NCI-H1417 treated with DMSO at 0.1 percent for 48 hours (cell line): ENCODE results near the gene MRPL10.

Experiments used
- DNase-seq: peaks from one replicate; lab custom pipeline; 2025; lab: John Stamatoyannopoulos, UW

MRPL10 gene

DNA sequence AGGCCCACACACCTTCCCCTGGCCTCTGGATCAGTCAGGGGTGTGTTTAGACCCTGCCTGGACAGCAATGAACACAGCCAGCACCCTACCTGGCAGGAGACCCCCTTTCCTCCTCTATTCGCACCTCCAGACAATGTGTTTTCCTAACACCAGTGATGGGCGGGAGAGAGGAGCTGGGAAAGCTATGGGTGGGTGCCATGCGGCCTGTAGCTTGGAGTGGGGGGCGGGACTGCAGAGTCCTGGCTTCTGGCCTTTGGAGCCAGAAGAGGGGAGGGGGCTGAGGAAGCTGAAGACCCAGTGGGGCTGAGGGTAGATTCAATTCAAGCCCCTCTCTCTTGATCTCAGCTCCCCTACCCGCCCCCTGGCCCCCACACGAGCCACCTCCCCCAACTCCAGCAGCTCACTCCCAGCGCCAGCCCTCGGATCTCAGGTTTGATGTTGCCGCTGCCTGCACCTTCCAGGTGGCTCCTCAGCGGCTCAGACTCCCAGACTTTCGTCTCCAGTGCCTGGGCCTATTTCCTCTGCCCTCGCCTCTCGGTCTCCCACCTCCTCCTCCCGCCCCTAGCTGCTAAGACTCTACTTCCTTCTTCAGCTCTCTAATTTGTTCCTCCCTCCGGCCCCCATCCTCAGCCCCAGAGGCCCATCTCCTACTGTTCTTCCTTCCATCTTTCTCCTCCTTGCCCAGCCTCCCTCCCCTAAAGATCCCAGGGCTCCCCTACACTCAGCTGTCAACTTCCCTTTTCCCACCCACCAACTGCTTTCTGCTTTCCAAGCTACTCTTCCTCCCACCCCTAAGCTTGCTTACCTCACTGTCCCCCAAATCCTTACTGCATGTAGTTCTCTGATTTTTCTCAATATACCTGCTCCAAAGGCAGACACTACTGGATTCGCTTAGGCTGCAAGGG, 26.5 kb upstream of the MRPL10 start:
- DNase-seq: no peak

DNA sequence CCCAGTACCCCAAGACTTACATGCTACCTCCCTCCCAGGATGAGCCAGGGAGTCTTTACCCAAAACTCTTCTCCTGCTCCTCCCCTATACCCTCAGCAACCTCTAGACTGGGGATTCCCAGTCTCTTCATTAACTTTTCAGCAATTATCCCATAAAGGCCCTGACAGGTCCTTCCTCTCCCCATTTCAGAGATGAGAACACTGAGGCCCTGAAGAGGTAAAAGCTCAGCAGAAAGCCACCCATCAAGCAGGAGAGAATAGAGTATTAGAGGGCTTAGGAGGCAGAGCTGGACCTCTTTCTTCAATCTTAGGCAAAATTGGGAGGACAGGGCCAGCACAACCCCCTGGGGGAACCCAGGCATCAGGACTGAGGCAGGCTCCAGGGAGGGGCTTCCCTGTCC, 25.5 kb upstream of the MRPL10 start:
- no peak for DNase-seq

DNA sequence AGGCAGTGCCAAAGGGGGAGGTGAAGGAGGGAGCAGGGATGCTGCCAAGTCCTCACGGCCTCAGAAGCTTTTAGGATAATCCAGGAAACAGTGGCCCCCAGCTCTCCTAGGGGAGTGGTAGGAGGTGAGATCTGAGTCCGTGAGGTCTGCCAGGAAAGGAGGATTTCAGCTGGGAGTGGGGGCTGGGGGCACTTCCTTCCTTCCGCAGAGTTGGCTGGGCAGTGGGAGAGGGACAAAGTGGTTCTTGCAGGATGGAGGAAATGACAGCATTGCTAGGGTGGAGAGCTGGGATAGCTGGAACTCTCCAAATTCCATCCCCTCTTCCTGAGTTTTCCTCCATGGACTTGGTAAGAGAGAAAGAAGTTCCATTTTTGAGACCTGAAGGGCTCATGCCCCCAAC, 24.4 kb upstream of the MRPL10 start:
- no peak for DNase-seq

DNA sequence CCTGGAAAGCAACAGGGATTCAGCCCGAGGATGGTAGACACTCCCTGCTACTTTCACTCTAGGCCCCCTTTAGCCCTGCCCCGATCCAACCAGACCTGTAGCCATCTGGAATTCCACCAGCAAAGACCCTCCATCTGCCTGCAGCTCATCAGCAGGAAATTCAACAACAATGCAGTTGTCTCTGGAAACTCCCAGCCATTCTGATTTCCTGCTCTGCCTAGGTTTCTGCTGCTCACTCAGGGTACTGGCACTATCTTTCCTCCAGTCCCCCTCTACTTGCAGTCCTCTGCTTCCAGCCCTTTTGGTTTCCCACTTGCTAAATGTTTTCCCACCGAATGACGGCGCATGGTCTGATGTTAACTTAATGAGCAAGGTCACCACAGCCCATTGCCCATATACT, 22.3 kb upstream of the MRPL10 start:
- no peak for DNase-seq

DNA sequence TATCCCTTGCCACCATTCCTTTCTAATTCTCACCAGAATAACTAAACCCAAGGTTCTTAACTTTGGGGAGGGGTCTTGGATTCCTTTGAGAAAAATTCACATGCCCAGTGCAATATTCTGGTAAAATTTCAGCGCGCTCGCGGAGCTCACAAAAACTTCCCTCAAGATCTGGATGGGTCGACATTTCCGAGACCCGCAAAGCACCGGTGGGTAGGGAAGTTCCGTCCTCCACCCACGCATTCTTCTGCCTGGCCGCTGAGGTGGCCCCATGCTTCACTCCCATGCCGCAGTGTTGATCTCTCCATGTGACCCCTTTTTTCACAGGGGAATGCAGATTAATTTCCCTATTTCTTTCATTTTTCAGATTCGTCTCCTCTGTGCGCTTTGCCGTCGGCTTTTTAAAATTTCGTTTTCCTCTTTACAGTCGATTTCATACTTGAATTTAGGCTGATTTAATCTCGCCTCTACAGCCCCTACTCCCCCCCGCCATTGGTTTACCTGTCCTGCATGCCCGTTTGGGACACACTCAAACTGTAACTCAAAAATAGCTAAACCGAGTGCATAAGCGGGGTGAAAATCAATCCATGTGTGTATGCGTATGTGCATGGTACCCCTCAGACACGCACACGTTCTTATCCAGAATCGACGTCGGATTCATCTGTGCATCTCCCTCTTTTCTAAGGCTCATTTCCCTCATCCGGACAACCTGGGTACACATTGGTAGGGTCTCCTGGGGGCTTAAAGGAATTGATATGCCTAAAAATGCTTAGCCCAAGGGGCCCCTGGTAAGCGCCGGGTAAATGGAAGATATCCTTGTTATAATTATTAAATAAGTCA, 21.0 kb upstream of the MRPL10 start:
- DNase-seq: no peak

DNA sequence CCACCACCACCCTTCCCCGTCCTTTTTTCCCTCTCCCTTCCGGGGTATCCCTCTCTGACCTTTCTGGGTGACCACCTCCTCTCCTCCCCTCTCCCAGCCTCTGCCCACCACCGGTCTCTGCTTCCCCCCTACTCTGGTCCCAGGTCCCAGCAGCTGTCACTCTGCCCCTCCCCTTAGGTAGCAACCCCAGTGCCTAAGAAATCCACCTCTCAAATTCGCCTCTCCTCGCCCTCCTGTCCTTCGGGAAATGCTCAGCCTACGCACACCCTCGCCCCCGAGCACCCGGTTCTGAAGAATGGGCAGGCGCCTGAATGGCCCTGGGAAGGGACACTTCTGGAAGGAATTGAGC, 20.4 kb upstream of the MRPL10 start:
- no peak for DNase-seq

DNA sequence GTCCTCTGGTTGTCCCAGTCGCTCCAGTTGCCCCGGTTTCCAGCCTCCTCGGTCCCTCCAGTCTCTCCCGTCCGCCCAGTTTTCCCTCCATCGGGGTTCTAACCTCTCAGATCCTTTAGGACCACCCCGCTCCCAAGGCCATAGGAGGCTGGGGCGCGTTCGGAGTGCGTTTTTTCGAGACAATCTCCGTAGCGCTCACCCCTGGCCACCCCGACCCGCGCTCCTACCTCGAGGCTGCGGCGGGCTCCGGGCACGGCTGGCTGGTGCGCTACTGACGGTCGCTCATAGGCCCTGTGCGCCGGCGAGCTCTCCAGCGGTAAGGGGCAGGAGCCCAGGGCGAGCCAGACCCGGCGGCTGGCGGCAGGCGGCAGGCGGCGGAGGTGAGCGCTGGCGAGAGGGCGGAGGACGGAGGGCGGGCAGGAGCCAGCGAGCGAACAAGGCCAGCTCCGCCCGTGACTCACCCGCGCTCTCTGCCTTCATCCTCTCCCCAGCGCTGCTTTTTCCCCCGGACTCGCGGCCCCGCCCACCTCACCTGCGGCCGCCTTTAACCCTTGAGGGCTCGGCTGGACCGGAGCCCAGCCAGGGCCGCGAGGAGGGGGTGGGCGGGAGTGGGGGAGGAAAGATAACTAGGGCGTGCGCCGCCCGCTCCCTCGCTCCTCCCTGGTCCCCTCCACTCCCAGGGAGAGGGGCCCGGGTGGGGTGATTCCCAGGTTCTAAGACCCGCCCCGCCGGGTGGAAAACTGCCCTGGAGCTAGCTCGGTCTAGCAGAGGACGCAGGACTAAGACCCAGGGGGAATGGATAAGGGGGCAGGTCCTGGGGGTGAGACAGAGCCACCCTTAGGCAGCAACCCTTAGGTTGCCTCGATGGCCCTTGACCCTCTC, 19.6 kb upstream of the MRPL10 start, which contains the start of gene SP6:
Gene SP6, minus strand, starts transcription at position 472 of the 882 bp plus-strand sequence. CDS start 2,734 bp downstream, outside the sequence.
- DNase-seq: peak; percentile 43

DNA sequence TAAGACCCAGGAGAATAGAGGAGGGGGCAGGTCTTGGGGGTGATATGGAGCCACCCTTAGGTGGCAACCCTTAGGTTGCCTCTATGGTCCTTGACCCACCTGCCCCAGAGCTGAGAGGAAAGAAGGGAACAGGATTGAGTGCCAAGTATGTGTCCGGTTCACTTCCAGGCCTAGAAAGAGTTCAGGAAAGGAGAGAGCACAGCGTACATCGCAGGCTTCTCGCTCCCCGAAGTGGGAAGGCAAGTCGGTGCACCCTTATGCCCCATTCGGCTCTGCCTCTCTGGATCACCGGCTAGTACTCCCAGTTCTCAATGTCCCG, 19.0 kb upstream of the MRPL10 start:
- DNase-seq: no peak

DNA sequence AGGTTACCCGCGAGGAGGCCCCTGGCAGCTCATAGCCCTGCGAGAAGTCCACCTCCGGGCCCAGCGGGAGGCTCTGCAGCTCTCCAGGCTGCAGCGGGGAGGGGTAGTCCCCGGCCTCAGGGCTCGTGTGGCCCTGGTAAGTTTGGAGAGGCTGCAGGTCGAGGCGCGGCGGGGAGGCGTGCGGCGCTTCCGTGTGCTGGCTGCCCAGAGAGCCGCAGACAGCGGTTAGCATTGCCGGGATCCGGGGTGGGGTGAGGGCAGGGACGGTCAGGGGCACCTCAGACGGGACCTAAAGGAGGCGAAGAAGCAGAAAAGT, 16.8 kb upstream of the MRPL10 start:
- no peak for DNase-seq

DNA sequence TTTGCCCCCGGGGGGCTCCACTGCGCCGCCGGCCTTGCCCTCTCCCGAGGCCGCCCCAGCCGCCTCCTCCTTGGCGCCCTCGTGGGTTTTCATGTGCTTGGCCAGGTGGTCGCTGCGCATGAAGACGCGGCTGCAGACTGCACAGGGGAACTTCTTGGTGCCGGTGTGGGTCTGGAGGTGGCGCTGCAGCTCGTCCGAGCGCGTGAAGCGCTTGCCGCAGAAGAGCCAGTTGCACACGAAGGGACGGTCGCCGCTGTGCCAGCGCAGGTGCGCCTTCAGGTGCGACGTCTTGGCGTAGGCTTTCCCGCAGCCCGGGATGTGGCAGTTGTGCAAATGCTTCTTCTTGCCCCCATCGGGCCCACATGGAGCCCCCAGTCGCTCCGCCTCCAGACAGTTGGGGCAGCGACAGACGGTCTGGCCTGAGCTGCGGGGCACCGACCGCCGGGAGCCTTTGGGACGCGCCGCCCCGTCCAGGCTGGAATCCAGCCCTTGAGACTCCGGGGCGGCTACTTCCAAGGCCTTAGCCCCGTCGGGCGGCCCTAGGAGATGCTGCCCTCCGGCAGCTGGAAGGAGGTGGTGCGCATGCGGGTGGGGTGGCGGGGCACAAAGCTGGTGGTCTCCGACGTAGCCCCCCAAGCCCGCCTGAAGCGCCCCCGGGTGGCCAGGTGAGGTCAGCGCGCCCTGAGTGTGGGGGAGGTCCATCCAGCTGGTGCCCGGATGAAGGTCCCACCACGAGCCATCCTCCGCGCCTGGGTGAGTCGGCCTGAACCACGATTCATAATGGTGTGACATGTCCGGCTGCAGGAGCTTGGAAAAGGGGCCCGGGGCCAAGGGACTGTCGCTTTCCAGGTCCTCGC, 16.2 kb upstream of the MRPL10 start:
- DNase-seq: no peak

DNA sequence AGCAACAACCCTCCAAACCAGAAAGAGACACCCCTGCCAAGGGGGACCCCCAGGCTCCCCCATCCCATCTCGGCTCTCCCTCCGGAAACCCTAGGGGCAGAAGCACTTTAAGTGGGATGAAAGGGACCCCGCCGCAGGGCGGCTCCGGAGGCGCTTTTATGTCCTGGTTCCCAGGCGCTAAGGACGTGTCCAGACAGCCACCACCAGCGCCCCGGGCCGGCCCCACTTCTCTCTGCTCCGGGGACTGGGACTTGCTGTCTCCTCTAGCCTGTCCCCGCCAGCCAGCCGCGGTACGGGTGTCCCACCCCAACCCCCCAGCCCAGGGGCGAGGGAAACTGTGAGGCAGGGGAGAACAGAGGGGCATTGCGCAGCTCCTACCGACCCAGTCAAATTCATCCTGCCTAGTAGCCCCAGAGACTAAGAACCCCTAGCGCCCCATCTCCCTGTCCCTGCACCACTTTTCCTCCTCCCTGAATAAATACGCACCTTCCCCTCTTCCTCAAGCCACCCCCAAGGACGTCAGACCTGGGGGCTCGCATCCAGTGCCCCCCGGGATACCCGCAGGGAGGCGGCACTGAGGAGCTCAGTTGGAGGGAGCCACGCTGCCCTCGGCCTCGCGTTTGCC, 15.5 kb upstream of the MRPL10 start:
- DNase-seq: no peak

DNA sequence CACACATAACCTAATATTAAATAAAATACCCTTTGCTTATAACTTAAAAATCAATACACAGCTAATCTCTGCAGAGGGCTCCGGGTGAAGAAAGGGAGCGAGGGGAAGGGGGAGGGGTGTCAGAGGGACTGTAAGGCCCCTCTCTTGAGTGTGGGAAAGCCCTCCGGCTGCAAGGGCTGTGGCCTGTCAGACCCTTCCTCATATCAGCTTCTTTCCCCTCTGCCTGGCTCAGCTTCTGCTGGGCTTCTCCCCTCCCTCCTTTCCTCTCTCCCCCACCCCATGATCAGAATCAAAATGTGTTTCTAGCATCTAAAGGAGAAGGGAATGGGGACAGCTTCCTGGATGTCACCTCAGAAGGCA, 14.4 kb upstream of the MRPL10 start:
- no peak for DNase-seq

DNA sequence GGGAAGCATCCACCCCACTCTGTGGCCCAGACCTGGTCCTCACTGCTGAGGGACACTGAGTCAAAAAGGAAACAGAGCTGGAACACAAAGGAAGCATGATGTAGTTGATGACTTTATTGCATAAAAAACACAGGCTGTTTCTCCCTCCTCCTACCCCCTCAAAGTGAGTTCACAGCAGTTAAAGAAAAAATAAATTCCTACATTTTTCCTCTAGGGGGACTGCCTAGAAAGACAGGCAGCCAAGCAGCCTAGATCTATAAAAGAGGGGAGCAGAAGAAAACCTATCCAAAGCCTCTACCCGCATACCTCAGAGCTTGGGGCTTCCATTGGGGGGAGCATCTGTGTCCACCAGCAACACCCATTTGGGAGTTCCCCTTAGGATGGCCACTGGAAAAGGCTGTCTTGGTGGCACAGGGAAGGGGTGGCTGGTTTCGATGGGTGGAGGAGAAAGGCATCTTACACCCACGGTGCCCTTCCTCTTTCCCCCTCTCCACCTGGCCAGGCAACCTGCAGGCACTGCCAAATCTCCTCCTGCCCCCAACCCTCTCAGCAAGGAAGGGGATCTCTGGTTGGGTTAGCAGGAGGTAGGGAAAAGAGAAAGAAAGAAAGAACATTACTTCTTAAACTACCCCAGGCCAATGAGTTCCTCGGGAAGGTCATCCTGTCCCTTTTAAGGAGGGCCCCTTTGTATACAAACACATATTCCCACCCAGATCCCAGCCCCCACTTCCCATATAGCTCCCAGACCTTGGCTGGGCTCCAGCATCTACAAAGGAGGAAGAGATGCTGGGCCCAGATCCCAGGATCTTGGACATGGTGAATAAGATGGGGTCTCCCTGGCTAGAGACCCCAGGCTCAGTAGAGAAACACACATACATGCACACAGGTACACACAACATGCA, 13.7 kb upstream of the MRPL10 start:
- no peak for DNase-seq

DNA sequence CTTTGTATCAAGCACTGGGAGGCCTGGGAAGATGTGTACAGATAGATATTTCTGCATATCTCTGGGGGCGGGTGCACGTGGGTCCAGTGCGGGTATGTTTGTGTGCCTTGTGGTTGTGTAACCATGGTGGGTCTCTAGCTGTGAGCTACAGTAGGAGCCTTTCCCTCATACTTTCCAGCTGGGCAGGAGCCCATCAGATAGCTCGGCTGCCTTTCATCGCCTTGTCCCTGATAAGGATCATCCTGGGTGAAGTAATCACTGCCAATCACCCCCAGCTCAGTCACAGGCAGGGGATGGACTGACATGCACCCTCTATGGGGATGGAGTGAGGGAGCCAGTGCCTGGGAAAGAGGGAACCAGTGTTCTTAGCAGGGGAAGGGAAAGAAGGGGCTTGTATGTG, 12.9 kb upstream of the MRPL10 start:
- DNase-seq: no peak

DNA sequence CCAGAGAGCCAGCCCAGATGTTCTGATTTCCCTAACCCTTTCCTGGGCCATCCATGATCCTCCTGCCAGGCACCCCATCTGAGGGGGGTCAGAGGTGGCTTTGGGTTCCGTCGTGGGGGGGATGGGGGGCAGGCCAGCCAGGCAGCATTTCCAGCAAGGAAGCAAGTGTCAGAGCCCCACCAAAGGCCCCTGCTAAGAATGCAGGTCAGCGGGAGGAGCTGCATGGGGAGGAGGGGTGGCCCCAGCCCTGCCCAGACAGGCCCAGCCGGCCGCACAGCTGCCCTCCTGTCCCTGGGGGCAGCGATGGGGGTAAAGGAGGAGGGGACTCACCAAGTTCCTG, 12.0 kb upstream of the MRPL10 start:
- DNase-seq: no peak

DNA sequence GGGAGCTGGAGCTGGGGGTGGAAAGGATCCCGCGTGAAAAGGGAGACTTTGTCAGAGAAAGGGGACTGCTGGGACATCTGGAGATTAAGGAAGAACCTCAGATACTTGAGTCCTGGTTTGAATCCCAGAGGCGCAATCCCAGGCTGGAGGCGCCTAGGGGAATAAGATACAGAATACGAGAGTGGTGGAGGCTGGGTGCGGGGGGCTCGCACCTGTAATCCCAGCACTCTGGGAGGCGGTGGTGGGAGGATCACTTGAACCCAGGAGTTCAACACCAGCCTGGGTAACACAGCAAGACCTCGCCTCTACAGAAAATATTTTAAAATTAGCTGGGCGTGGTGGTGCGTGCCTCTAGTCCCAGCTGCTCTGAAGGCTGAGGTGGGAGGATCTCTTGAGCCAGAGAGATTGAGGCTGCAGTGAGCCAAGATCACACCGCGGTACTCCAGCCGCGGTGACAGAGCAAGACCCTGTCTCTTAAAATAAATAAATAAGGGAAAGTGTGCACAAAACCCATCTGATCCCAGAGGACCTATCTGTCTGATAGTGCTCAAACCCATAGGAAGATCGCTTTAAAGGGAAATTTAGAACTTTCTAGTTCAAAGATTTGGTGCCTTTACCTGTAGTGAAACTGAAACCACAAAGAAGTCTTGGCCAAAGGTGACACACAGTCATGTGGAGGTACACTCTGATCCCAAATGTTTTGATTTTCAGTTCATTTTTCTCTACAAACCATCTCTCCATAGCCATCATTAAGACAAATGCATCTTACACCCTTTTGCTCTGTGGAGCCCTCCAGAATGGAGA, 10.3 kb upstream of the MRPL10 start:
- no peak for DNase-seq

DNA sequence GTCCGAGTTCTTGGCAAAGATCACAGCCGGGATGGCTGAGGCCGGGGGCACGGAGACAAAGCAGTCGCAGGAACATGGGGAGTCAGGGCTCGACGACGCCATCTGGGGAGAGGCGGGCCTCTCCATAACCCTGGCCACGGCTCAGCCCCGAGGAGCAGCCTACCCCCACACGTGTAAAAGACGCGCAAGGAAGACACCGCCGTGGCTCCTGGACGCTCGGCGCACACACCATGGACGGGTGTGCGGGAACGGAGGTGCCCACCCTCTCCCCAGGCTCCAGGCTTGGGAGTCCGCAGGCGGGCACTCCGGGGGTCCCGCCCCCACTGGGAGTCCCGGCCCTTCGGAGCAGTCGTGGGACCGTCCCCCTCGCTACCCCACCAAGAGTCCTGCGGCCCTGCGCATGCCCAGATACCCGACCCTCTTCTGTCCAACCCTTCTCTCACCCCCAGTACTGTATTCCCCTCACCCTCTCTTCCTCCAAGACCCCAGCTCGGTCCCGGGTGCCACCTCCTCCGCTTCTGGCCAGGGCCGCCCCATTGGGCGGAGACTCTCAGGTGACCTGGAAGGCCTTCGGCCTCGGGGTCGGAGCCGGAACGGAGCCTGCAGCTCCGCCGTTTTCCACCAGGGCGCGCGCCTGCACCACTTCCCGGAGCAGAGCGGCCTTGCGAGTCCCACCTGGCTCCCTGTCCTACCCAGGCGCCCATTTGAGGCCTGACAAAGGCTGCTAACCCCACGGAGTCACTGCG, 9.6 kb upstream of the MRPL10 start, which contains the start of gene SCRN2:
Gene SCRN2, minus strand, starts transcription at position 532 of the 746 bp plus-strand sequence. Its CDS starts 430 bp downstream, at position 102.
- DNase-seq: no peak

DNA sequence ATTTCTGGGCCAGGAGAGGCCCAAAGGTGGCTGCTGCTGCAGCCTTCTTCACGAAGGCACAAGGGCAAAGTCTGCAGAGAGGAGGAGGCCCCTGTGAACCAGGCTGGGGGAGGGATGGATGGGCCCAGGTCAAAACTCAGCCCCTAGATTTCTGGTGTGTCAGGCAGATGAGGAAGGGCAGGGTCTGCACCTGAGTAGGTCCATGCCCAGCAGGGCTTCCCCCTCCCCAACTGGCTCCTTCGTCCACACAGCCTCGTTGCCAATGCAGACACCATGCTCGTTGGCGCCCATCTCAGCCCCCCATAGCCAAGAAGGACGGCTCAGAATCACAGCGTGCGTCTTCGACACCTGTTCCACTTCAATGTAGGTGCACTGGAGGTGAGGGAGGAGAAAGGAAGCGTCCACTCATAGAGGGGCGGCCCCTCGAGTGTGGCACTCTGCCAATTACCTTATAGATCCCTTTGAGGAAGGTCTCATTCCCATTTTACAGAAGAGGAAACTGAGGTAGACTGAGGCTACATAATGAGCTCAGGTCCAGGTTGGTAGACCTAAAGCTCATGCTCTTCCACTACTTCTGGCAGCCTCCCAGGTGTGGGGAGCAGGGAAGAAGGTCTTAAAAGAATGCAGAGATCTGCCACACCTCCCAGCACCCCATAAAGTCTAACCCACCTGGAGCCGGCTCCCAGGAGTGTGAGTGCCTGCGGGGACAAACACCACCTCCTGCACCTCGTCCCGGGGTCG, 8.8 kb upstream of the MRPL10 start:
- DNase-seq: no peak
